GM21528 (cell line): ENCODE data around the gene SNAPC1.

ENCODE experiments used
- ATAC-seq: cut with Tn5 transposase; IDR thresholded peaks from one replicate; pipeline ENCODE4 v1.9.1; 2021; ENCODE audit warnings: mild to moderate bottlenecking, moderate library complexity; ENCODE audit not compliant: unreplicated experiment, low FRiP score

Gene SNAPC1

GRCh38 chr14:61803755-61804154 lies 41.5 kb downstream of the SNAPC1 start:
- no peak for ATAC-seq

- no peak for ATAC-seq
Observed at GRCh38 chr14:61805451-61805850, 43.2 kb downstream of the SNAPC1 start.

- no peak for ATAC-seq
Observed at GRCh38 chr14:61811882-61812346, 49.7 kb downstream of the SNAPC1 start.

- ATAC-seq = no peak
Observed at GRCh38 chr14:61812347-61813095, 50.3 kb downstream of the SNAPC1 start, which contains the start of gene SYT16. Gene SYT16, plus strand, starts transcription at chr14:61812703.

GRCh38 chr14:61813096-61813606 lies 50.9 kb downstream of the SNAPC1 start:
- ATAC-seq = no peak

GRCh38 chr14:61822458-61822857 lies 60.2 kb downstream of the SNAPC1 start:
- no peak for ATAC-seq

- ATAC-seq = no peak
Observed at GRCh38 chr14:61832783-61833182, 70.6 kb downstream of the SNAPC1 start.

GRCh38 chr14:61836184-61836583 lies 74.0 kb downstream of the SNAPC1 start:
- ATAC-seq = no peak

GRCh38 chr14:61836807-61837206 lies 74.6 kb downstream of the SNAPC1 start:
- ATAC-seq = no peak

- ATAC-seq = peak; percentile 88
Observed at GRCh38 chr14:61837336-61838229, 75.4 kb downstream of the SNAPC1 start.

GRCh38 chr14:61838661-61839245 lies 76.5 kb downstream of the SNAPC1 start:
- ATAC-seq = no peak

- no peak for ATAC-seq
Observed at GRCh38 chr14:61839507-61839906, 77.3 kb downstream of the SNAPC1 start.

GRCh38 chr14:61841145-61841544 lies 78.9 kb downstream of the SNAPC1 start:
- no peak for ATAC-seq
